DOHH2 (cell line): ENCODE results near the gene TTC21A.
"Not testable (repeated sequence)": the region's sequence is repeated elsewhere in the genome, so short reads cannot be mapped to it uniquely, and the experiment has no call there.

Source experiments
- H3F3A ChIP-seq: fragments of 200-600 bp; sonication (generic), shearing (Covaris generic); 2 replicates; pipeline ENCODE4 v1.6.0; 2016; ENCODE audit warnings: antibody characterized with exemption, mild to moderate bottlenecking; ENCODE audit not compliant: control insufficient read depth, insufficient read depth
- H3K27ac ChIP-seq: fragments of 200-600 bp; sonication (generic); 2 replicates; pipeline ENCODE4 v1.5.1; 2014; ENCODE audit warnings: low read depth, mild to moderate bottlenecking, low read length, moderate library complexity
- H3K27me3 ChIP-seq: fragments of 200-600 bp; sonication (generic); 2 replicates; pipeline ENCODE4 v1.6.1; 2014; ENCODE audit warnings: mild to moderate bottlenecking, low read length, mixed read lengths; ENCODE audit not compliant: control insufficient read depth
- H3K36me3 ChIP-seq: fragments of 200-600 bp; sonication (generic); 2 replicates; pipeline ENCODE4 v1.6.1; 2014; ENCODE audit warnings: mild to moderate bottlenecking, low read length, moderate library complexity, mixed read lengths; ENCODE audit not compliant: control insufficient read depth
- H3K4me1 ChIP-seq: fragments of 200-600 bp; sonication (generic); 2 replicates; pipeline ENCODE4 v1.6.1; 2014; ENCODE audit warnings: mild to moderate bottlenecking, low read length, mixed read lengths; ENCODE audit not compliant: control insufficient read depth
- H3K4me2 ChIP-seq: fragments of 200-600 bp; sonication (generic); 2 replicates; pipeline ENCODE4 v1.6.0; 2014; ENCODE audit warnings: mild to moderate bottlenecking, low read length, moderate library complexity
- H3K4me3 ChIP-seq: fragments of 200-600 bp; sonication (generic); 2 replicates; pipeline ENCODE4 v1.5.1; 2014; ENCODE audit warnings: mild to moderate bottlenecking, low read length, mixed read lengths
- H3K79me2 ChIP-seq: fragments of 200-600 bp; sonication (generic); 2 replicates; pipeline ENCODE4 v1.6.1; 2014; ENCODE audit warnings: mild to moderate bottlenecking, low read length, mixed read lengths; ENCODE audit not compliant: control insufficient read depth
- H3K9me2 ChIP-seq: fragments of 200-600 bp; sonication (generic); replicated peaks from 2 replicates; pipeline ENCODE4 v1.6.1; 2014; ENCODE audit warnings: mild to moderate bottlenecking, low read length, mixed read lengths; ENCODE audit not compliant: control insufficient read depth
- H3K9me3 ChIP-seq: fragments of 200-600 bp; sonication (generic); 2 replicates; pipeline ENCODE4 v1.6.1; 2014; ENCODE audit warnings: antibody characterized with exemption, low read length, mixed read lengths; ENCODE audit not compliant: control insufficient read depth, insufficient read depth
- H4K20me1 ChIP-seq: fragments of 200-600 bp; sonication (generic); 2 replicates; pipeline ENCODE4 v1.6.0; 2014; ENCODE audit warnings: low read depth, mild to moderate bottlenecking, antibody characterized with exemption, low read length, moderate library complexity; ENCODE audit not compliant: control insufficient read depth, insufficient read depth
- EZH2phosphoT487 ChIP-seq: fragments of 200-600 bp; sonication (generic); IDR thresholded peaks from 2 replicates; pipeline ENCODE4 v1.6.1; 2017; ENCODE audit warnings: borderline replicate concordance, mild to moderate bottlenecking, antibody characterized with exemption, low read length, moderate library complexity, mixed read lengths
- TF ChIP-seq, protein P1 (sequence below): fragments of 200-600 bp; sonication (generic); IDR thresholded peaks from one replicate; pipeline ENCODE4 v1.5.1; 2014; ENCODE audit warnings: antibody characterized with exemption, mild to moderate bottlenecking, low read depth, low read length; ENCODE audit not compliant: poor library complexity, severe bottlenecking

TTC21A gene, protein sequence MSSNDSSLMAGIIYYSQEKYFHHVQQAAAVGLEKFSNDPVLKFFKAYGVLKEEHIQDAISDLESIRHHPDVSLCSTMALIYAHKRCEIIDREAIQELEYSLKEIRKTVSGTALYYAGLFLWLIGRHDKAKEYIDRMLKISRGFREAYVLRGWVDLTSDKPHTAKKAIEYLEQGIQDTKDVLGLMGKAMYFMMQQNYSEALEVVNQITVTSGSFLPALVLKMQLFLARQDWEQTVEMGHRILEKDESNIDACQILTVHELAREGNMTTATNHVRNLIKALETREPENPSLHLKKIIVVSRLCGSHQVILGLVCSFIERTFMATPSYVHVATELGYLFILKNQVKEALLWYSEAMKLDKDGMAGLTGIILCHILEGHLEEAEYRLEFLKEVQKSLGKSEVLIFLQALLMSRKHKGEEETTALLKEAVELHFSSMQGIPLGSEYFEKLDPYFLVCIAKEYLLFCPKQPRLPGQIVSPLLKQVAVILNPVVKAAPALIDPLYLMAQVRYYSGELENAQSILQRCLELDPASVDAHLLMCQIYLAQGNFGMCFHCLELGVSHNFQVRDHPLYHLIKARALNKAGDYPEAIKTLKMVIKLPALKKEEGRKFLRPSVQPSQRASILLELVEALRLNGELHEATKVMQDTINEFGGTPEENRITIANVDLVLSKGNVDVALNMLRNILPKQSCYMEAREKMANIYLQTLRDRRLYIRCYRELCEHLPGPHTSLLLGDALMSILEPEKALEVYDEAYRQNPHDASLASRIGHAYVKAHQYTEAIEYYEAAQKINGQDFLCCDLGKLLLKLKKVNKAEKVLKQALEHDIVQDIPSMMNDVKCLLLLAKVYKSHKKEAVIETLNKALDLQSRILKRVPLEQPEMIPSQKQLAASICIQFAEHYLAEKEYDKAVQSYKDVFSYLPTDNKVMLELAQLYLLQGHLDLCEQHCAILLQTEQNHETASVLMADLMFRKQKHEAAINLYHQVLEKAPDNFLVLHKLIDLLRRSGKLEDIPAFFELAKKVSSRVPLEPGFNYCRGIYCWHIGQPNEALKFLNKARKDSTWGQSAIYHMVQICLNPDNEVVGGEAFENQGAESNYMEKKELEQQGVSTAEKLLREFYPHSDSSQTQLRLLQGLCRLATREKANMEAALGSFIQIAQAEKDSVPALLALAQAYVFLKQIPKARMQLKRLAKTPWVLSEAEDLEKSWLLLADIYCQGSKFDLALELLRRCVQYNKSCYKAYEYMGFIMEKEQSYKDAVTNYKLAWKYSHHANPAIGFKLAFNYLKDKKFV (N-terminal part only)

DNA sequence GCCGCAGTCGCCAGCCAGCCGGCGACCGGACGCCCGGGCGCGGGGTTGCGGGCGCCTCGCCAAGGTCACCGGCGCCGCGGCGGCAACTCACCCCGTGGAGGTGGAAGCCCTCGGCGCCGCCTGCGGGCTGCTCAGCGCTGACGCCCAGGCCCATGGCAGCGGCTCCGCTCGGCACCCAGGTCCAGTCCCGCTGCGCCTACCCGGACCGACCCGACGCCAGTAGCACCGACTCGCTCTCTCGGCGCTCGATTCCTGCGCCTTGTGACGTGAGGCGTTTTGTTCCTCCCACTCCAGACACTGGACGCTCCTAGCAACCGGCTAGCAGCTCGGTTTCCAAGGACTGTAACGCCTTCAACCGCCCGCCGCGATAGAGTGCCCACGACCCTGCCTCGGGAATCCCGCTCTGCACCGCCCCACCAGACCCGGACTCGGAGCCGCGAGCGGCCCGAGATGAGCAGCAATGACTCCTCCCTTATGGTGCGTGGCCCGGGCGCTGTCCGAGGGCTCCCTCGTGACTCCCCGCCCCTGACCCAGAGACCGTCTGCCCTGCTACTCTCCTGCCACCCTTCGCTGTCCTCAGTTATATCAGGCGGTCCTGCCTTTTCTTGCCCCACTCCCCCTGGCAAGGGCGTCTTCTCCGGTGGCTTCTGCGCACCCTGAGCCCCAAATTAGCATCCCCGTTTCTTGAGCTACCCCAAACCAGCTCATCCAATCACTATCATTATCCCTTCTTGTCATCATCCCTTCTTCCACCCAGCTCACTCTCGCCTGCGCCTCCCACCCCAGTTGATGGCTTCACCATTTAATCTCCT, at the start of gene TTC21A, which contains the start of gene GORASP1:
TSS of gene TTC21A (plus strand) at position 293 of the 812 bp plus-strand sequence. CDS start at position 451, 158 bp downstream.
TSS of gene GORASP1 (minus strand) at position 240 of the 812 bp plus-strand sequence. CDS start at position 154, 86 bp downstream.
- Histone ChIP-seq H3K9me3 (no peaks in the 10 kb centered on the region), H4K20me1 (no peaks in the 10 kb centered on the region), H3F3A (peaks cover 17% of the 10 kb centered on the region), H3K36me3 (no peaks in the 10 kb centered on the region), H3K9me2 (no peaks in the 10 kb centered on the region), H3K79me2 (peaks cover 33% of the 10 kb centered on the region), H3K27me3 (no peaks in the 10 kb centered on the region), H3K27ac (peak within 1 kb of the TSS; percentile 58), H3K4me1 (peaks cover 51% of the 10 kb centered on the region), H3K4me3 (peak within 1 kb of the TSS; percentile 95), H3K4me2 (peak within 1 kb of the TSS; percentile 73)
- TF ChIP-seq, protein P1, sequence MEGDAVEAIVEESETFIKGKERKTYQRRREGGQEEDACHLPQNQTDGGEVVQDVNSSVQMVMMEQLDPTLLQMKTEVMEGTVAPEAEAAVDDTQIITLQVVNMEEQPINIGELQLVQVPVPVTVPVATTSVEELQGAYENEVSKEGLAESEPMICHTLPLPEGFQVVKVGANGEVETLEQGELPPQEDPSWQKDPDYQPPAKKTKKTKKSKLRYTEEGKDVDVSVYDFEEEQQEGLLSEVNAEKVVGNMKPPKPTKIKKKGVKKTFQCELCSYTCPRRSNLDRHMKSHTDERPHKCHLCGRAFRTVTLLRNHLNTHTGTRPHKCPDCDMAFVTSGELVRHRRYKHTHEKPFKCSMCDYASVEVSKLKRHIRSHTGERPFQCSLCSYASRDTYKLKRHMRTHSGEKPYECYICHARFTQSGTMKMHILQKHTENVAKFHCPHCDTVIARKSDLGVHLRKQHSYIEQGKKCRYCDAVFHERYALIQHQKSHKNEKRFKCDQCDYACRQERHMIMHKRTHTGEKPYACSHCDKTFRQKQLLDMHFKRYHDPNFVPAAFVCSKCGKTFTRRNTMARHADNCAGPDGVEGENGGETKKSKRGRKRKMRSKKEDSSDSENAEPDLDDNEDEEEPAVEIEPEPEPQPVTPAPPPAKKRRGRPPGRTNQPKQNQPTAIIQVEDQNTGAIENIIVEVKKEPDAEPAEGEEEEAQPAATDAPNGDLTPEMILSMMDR: no peak
- TF ChIP-seq EZH2phosphoT487: no peak

DNA sequence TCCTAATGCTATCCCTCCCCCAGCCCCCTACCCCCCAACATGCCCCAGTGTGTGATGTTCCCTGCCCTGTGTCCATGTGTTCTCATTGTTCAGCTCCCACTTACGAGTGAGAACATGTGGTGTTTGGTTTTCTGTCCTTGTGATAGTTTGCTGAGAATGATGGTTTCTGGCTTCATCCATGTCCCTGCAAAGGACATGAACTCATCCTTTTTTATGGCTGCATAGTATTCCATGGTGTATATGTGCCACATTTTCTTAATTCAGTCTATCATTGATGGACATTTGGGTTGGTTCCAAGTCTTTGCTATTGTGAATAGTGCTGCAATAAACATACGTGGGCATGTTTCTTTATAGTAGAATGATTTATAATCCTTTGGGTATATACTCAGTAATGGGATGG, 46.3 kb upstream of the TTC21A start:
- not testable (repeated sequence) for H4K20me1 ChIP-seq, H3K36me3 ChIP-seq, H3F3A ChIP-seq, H3K9me2 ChIP-seq, H3K4me3 ChIP-seq, H3K4me1 ChIP-seq, H3K9me3 ChIP-seq, H3K27ac ChIP-seq, H3K4me2 ChIP-seq, H3K27me3 ChIP-seq
- peaks cover 29% of the 10 kb centered on the region for H3K79me2 ChIP-seq

DNA sequence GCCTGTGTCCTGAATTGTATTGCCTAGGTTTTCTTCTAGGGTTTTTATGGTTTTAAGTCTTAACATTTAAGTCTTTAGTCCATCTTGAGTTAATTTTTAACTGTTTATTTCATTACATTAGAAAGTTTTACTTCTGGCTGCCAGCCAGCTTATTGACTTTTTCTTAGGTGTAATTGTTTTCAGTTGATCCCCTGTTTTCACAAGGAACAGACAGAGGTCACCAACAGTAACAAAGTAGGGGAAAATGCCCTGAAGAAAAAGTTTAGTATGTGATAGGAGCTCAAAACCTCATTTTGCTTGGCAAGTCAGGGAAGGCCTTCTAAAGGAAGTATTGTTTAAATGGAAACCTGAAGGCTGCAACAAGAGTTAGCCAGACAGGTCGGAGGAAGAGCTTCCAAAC, 45.3 kb upstream of the TTC21A start:
- no peaks in the 10 kb centered on the region for H4K20me1 ChIP-seq
- H3K79me2 ChIP-seq: peaks cover 27% of the 10 kb centered on the region
- peaks cover 14% of the 10 kb centered on the region for H3K36me3 ChIP-seq
- H3F3A ChIP-seq: no peaks in the 10 kb centered on the region
- H3K4me1 ChIP-seq: peaks cover 6% of the 10 kb centered on the region
- no peaks in the 10 kb centered on the region for H3K27me3 ChIP-seq
- H3K9me3 ChIP-seq: no peaks in the 10 kb centered on the region
- no peak overlapping the region for H3K4me3 ChIP-seq
- no peak overlapping the region for H3K4me2 ChIP-seq
- TF ChIP-seq, protein P1: no peak
- TF ChIP-seq EZH2phosphoT487: no peak
- H3K27ac ChIP-seq: no peak overlapping the region
- no peaks in the 10 kb centered on the region for H3K9me2 ChIP-seq
